Activated CD8-positive, alpha-beta T cell treated with anti-CD3 and anti-CD28 coated beads, Interleukin-2, amount 10 ng/mL, durations not matched to agents 7 days and 5 days (primary cell): ENCODE data around the gene PYDC1. TPM values are rescaled to one million over a fixed set of nuclear protein-coding genes. Genes with fewer than 3 reads are reported as not detected.

Source experiments
- ATAC-seq: fragments of 150-1000 bp; cut with Tn5 transposase; one replicate; pipeline ENCODE4 v1.10.0; 2021; ENCODE audit warnings: moderate library complexity
- CTCF ChIA-PET: fragments of 350-600 bp; sonication (Branson Sonifier 250); formaldehyde crosslinking; loops from one replicate; lab custom pipeline; 2021; ENCODE audit warnings: antibody characterized with exemption; lab: Charles Lee
- POLR2A ChIA-PET: fragments of 350-600 bp; sonication (Branson Sonifier 250); formaldehyde crosslinking; loops from one replicate; lab custom pipeline; 2021; ENCODE audit warnings: antibody characterized with exemption; lab: Charles Lee
- DNase-seq: peaks from one replicate; pipeline ENCODE4 v3.0.0-alpha.2; 2020
- H3K27ac Mint-ChIP-seq: one replicate; pipeline ENCODE4 v1.8.0; 2021; ENCODE audit warnings: mild to moderate bottlenecking, mixed read lengths
- H3K27me3 Mint-ChIP-seq: one replicate; pipeline ENCODE4 v1.8.0; 2021; ENCODE audit warnings: low read depth, mixed read lengths
- H3K36me3 Mint-ChIP-seq: one replicate; pipeline ENCODE4 v1.8.0; 2021; ENCODE audit warnings: low read depth, mixed read lengths
- H3K4me1 Mint-ChIP-seq: one replicate; pipeline ENCODE4 v1.8.0; 2021; ENCODE audit warnings: low read depth, mixed read lengths
- H3K4me3 Mint-ChIP-seq: one replicate; pipeline ENCODE4 v1.8.0; 2021; ENCODE audit warnings: mild to moderate bottlenecking, mixed read lengths
- H3K9me3 Mint-ChIP-seq: one replicate; pipeline ENCODE4 v1.8.0; 2022; ENCODE audit warnings: mixed read lengths; ENCODE audit not compliant: insufficient read depth
- total RNA-seq, 2 experiments: library from RNA; stranded (reverse); gene quantifications; one replicate each; pipeline ENCODE4 v1.2.3, GENCODE V29; 2021

PYDC1 gene
- total RNA-seq, 2 experiments from 2014 or later = not detected

GRCh38 chr16:31168848-31169247, 48.1 kb downstream of the PYDC1 start:
- H3K4me1 Mint-ChIP-seq = peaks cover 3% of the 10 kb centered on the region
- H3K27ac Mint-ChIP-seq = no peak overlapping the region
- H3K27me3 Mint-ChIP-seq = no peaks in the 10 kb centered on the region
- no peak for ATAC-seq
- DNase-seq = no peak
- no peak overlapping the region for H3K4me3 Mint-ChIP-seq
- ChIA-PET CTCF (no interaction called here), POLR2A (interaction anchor here (0.5 kb wide), 1 partner anchor 12 kb away, joined by 3 read pairs; no protein-coding TSS in a partner anchor)
- H3K9me3 Mint-ChIP-seq = no peaks in the 10 kb centered on the region
- no peaks in the 10 kb centered on the region for H3K36me3 Mint-ChIP-seq

- peaks cover 3% of the 10 kb centered on the region for H3K4me1 Mint-ChIP-seq
- ATAC-seq = no peak
- no peak overlapping the region for H3K4me3 Mint-ChIP-seq
- CTCF ChIA-PET = interaction anchor here (1.9 kb wide), 1 partner anchor 10 kb away, joined by 6 read pairs; no protein-coding TSS in a partner anchor
- H3K9me3 Mint-ChIP-seq = no peaks in the 10 kb centered on the region
- POLR2A ChIA-PET = interaction anchor here (0.6 kb wide), 2 partner anchors 13 to 211 kb away, joined by 4 to 6 read pairs; no protein-coding TSS in a partner anchor
- H3K27ac Mint-ChIP-seq = no peak overlapping the region
- no peaks in the 10 kb centered on the region for H3K36me3 Mint-ChIP-seq
- H3K27me3 Mint-ChIP-seq = peaks cover 3% of the 10 kb centered on the region
- DNase-seq = no peak
Observed at GRCh38 chr16:31167315-31167714, 49.6 kb downstream of the PYDC1 start.

Other genes starting within 250 kb of the PYDC1 start
- 1 to 10 TPM; 6.3 to 7.8 TPM for gene HSD3B7, start 231.9 kb downstream of the PYDC1 start, total RNA-seq
- gene STX1B, start 206.5 kb downstream of the PYDC1 start, total RNA-seq = 1 to 10 TPM; 1.7 to 2.2 TPM
- 10 to 100 TPM; 46.4 to 53.5 TPM for gene STX4, start 183.6 kb downstream of the PYDC1 start, total RNA-seq
- 10 to 100 TPM; 20.8 to 22.2 TPM for gene ZNF668, start 142.9 kb downstream of the PYDC1 start, total RNA-seq
- gene ZNF646, start 142.7 kb downstream of the PYDC1 start, total RNA-seq = 10 to 100 TPM; 26.0 to 30.3 TPM
- gene PRSS53, start 128.2 kb downstream of the PYDC1 start, total RNA-seq = 1 to 10 TPM; 5.3 to 6.8 TPM
- 10 to 100 TPM; 71.6 to 78.8 TPM for gene VKORC1, start 122.3 kb downstream of the PYDC1 start, total RNA-seq
- 10 to 100 TPM; 38.9 TPM for gene BCKDK, start 108.7 kb downstream of the PYDC1 start, total RNA-seq
- 10 to 100 TPM; 58.6 to 63.8 TPM for gene KAT8, start 99.5 kb downstream of the PYDC1 start, total RNA-seq
- not detected for gene PRSS8, start 81.4 kb downstream of the PYDC1 start, total RNA-seq
- 1 to 10 TPM in 1 of 2 experiments, under 1 TPM in 1; 0.95 to 1.3 TPM for gene PRSS36, start 67.1 kb downstream of the PYDC1 start, total RNA-seq
- 100 to 1,000 TPM; 536 to 569 TPM for gene FUS, start 37.0 kb downstream of the PYDC1 start, total RNA-seq
- 10 to 100 TPM; 97.7 to 99.5 TPM for gene PYCARD, start 14.4 kb downstream of the PYDC1 start, total RNA-seq
- not detected for gene TRIM72, start 3.0 kb downstream of the PYDC1 start, total RNA-seq
- gene ITGAM, start 42.8 kb upstream of the PYDC1 start, total RNA-seq = 10 to 100 TPM; 15.3 to 17.7 TPM
- gene ITGAX, start 138.0 kb upstream of the PYDC1 start, total RNA-seq = 10 to 100 TPM; 22.7 to 25.0 TPM
- gene ITGAD, start 176.2 kb upstream of the PYDC1 start, total RNA-seq = under 1 TPM; 0.13 to 0.68 TPM
- gene COX6A2, start 211.2 kb upstream of the PYDC1 start, total RNA-seq = not detected
- gene ZNF843, start 225.7 kb upstream of the PYDC1 start, total RNA-seq = under 1 TPM; 0.21 to 0.32 TPM
- 10 to 100 TPM; 18.9 to 19.1 TPM for gene ARMC5, start 242.4 kb upstream of the PYDC1 start, total RNA-seq